NT2/D1 (cell line): Measurements from ENCODE around the gene NDUFAF8.
A peak's percentile ranks its signal among the peaks of the same experiment; 100 is the strongest.

Experiments used
- DNase-seq: peaks from one replicate; pipeline ENCODE4 v3.0.0-alpha.2; 2011; ENCODE audit warnings: low read depth, low spot score
- H3K27me3 ChIP-seq: 2 replicates; pipeline ENCODE4 v1.6.0; 2011; ENCODE audit warnings: mild to moderate bottlenecking; ENCODE audit not compliant: insufficient read length, insufficient read depth
- H3K36me3 ChIP-seq: 2 replicates; pipeline ENCODE4 v1.6.1; 2011; ENCODE audit warnings: mild to moderate bottlenecking, low read length, mixed read lengths; ENCODE audit not compliant: insufficient read depth, insufficient read length
- H3K4me1 ChIP-seq: 2 replicates; pipeline ENCODE4 v1.5.1; 2011; ENCODE audit not compliant: insufficient read depth, insufficient read length
- H3K4me3 ChIP-seq: 2 replicates; pipeline ENCODE4 v1.5.1; 2011; ENCODE audit warnings: low read depth; ENCODE audit not compliant: insufficient read length
- H3K9ac ChIP-seq: 2 replicates; pipeline ENCODE4 v1.6.0; 2011; ENCODE audit warnings: low read depth; ENCODE audit not compliant: insufficient read length
- H3K9me3 ChIP-seq: 2 replicates; pipeline ENCODE4 v1.5.1; 2011; ENCODE audit warnings: mild to moderate bottlenecking, low read length; ENCODE audit not compliant: insufficient read depth
- SUZ12 ChIP-seq: IDR thresholded peaks from 2 replicates; pipeline ENCODE4 v1.6.1; 2011; ENCODE audit not compliant: insufficient read length, insufficient read depth; ENCODE audit errors: extremely low read depth
- YY1 ChIP-seq: IDR thresholded peaks from 2 replicates; pipeline ENCODE4 v1.6.1; 2011; ENCODE audit not compliant: insufficient read length, insufficient read depth
- ZNF274 ChIP-seq: IDR thresholded peaks from 2 replicates; pipeline ENCODE4 v1.6.1; 2011; ENCODE audit warnings: mild to moderate bottlenecking, low read depth, low read length

NDUFAF8 gene

GRCh38 chr17:81285894-81286293, 46.8 kb downstream of the NDUFAF8 start:
- Histone ChIP-seq H3K4me1 (peaks cover 16% of the 10 kb centered on the region), H3K36me3 (peaks cover 74% of the 10 kb centered on the region), H3K9me3 (no peaks in the 10 kb centered on the region), H3K9ac (peak overlapping the region; percentile 9), H3K4me3 (no peak overlapping the region), H3K27me3 (no peaks in the 10 kb centered on the region)
- TF ChIP-seq YY1 (no peak), ZNF274 (no peak), SUZ12 (no peak)
- DNase-seq: no peak

- no peak overlapping the region for H3K9ac ChIP-seq
- DNase-seq: no peak
- H3K9me3 ChIP-seq: no peaks in the 10 kb centered on the region
- no peak overlapping the region for H3K4me3 ChIP-seq
- TF ChIP-seq ZNF274 (no peak), SUZ12 (no peak), YY1 (no peak)
- H3K4me1 ChIP-seq: peaks cover 18% of the 10 kb centered on the region
- H3K36me3 ChIP-seq: peaks cover 74% of the 10 kb centered on the region
- H3K27me3 ChIP-seq: no peaks in the 10 kb centered on the region
Observed at GRCh38 chr17:81286491-81287145, 47.5 kb downstream of the NDUFAF8 start.

GRCh38 chr17:81287152-81287551, 48.0 kb downstream of the NDUFAF8 start:
- Histone ChIP-seq H3K4me3 (no peak overlapping the region), H3K36me3 (peaks cover 71% of the 10 kb centered on the region), H3K4me1 (peaks cover 16% of the 10 kb centered on the region), H3K9me3 (no peaks in the 10 kb centered on the region), H3K9ac (no peak overlapping the region), H3K27me3 (no peaks in the 10 kb centered on the region)
- DNase-seq: no peak
- TF ChIP-seq SUZ12: no peak
- no peak for TF ChIP-seq ZNF274
- TF ChIP-seq YY1: no peak

- H3K4me1 ChIP-seq: peaks cover 17% of the 10 kb centered on the region
- no peak for DNase-seq
- H3K27me3 ChIP-seq: no peaks in the 10 kb centered on the region
- H3K4me3 ChIP-seq: no peak overlapping the region
- peaks cover 63% of the 10 kb centered on the region for H3K36me3 ChIP-seq
- no peak overlapping the region for H3K9ac ChIP-seq
- no peaks in the 10 kb centered on the region for H3K9me3 ChIP-seq
- TF ChIP-seq YY1 (no peak), ZNF274 (no peak), SUZ12 (no peak)
Observed at GRCh38 chr17:81287741-81288430, 48.8 kb downstream of the NDUFAF8 start.

GRCh38 chr17:81288715-81289114, 49.6 kb downstream of the NDUFAF8 start:
- Histone ChIP-seq H3K9me3 (no peaks in the 10 kb centered on the region), H3K4me1 (peaks cover 17% of the 10 kb centered on the region), H3K4me3 (no peak overlapping the region), H3K27me3 (no peaks in the 10 kb centered on the region), H3K9ac (no peak overlapping the region), H3K36me3 (peaks cover 57% of the 10 kb centered on the region)
- TF ChIP-seq ZNF274: no peak
- no peak for TF ChIP-seq YY1
- no peak for TF ChIP-seq SUZ12
- DNase-seq: no peak

GRCh38 chr17:81289627-81290026, 50.5 kb downstream of the NDUFAF8 start:
- no peak overlapping the region for H3K4me3 ChIP-seq
- no peak for TF ChIP-seq YY1
- TF ChIP-seq ZNF274: no peak
- no peak for TF ChIP-seq SUZ12
- no peaks in the 10 kb centered on the region for H3K9me3 ChIP-seq
- H3K36me3 ChIP-seq: peaks cover 53% of the 10 kb centered on the region
- H3K9ac ChIP-seq: no peak overlapping the region
- no peak for DNase-seq
- peaks cover 17% of the 10 kb centered on the region for H3K4me1 ChIP-seq
- no peaks in the 10 kb centered on the region for H3K27me3 ChIP-seq

GRCh38 chr17:81290230-81290629, 51.1 kb downstream of the NDUFAF8 start:
- peaks cover 14% of the 10 kb centered on the region for H3K4me1 ChIP-seq
- H3K9me3 ChIP-seq: no peaks in the 10 kb centered on the region
- H3K4me3 ChIP-seq: no peak overlapping the region
- no peak for DNase-seq
- H3K27me3 ChIP-seq: no peaks in the 10 kb centered on the region
- peaks cover 48% of the 10 kb centered on the region for H3K36me3 ChIP-seq
- no peak for TF ChIP-seq ZNF274
- no peak for TF ChIP-seq SUZ12
- TF ChIP-seq YY1: no peak
- H3K9ac ChIP-seq: no peak overlapping the region
